ENCODE measurements around the gene GRID1. TPM values are rescaled to one million over a fixed set of nuclear protein-coding genes. Genes with fewer than 3 reads are reported as not detected.

GRID1 gene
- total RNA-seq, 1 experiment from 2014 or later = 5.6 TPM

DNA sequence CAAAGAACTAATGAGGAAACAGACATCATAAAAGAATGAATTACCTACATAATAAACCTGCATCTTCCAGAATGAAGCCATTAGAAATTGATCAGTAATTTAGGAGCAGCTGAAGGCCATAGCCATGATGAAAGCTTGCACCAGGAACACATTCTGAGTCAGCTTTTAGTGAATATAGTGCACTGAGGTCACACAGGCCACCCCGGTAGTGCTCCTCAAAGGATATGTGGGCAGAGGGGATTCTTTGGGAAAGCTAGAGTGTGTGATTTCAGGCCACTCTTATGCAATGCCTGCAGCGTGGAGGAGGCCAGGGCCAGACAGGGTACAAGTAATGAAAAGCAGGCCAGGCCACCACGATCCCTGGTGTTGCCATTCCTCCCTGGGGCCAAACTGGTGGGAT lies 451.9 kb downstream of the GRID1 start:
- ChIA-PET POLR2A (no interaction called here), RAD21 (ENCODE audit: low non-redundant PET in 1 of 2, low total read pairs in 2 of 2, uncharacterized antibody in 2 of 2, unreplicated experiment in 2 of 2) (no interaction called here), CTCF (no interaction called here)
- Histone ChIP-seq H3K36me3 (ENCODE audit: control insufficient read depth in 1 of 2, insufficient read depth in 2 of 2, low read length in 2 of 2) (no peaks in the 10 kb centered on the region), H3K9ac (ENCODE audit: low read length) (no peak overlapping the region), H3K79me2 (ENCODE audit: insufficient read depth, low read length) (no peaks in the 10 kb centered on the region), H3K9me2 (ENCODE audit: insufficient read depth) (no peaks in the 10 kb centered on the region), H3K27ac (ENCODE audit: low read depth, low read length) (no peak overlapping the region), H3K4me1 (ENCODE audit: control insufficient read depth in 1 of 2, insufficient read depth in 2 of 2, low read length in 2 of 2) (no peaks in the 10 kb centered on the region), H3K4me2 (ENCODE audit: low read length) (no peak overlapping the region), H3K4me3 (replicated peaks in 1 of 2; ENCODE audit: low read depth in 1 of 2, low read length in 2 of 2) (no peak overlapping the region), H3K27me3 (ENCODE audit: insufficient read depth, low read length) (peaks cover 5% of the 10 kb centered on the region; the same call in 1 of the 2 replicates), H4K20me1 (ENCODE audit: insufficient read depth) (no peaks in the 10 kb centered on the region; the same call in 1 of the 2 replicates), H2AFZ (ENCODE audit: low read depth, low read length, poor library complexity, severe bottlenecking) (no peak overlapping the region), H3K9me3 (ENCODE audit: control insufficient read depth in 1 of 2, insufficient read depth in 1 of 2, low read depth in 1 of 2, low read length in 2 of 2) (no peaks in the 10 kb centered on the region)
- DNase-seq (ENCODE audit: low read depth, low spot score) = no peak
- TF ChIP-seq ELF1 (IDR thresholded peaks at IDR 0.05; ENCODE audit: borderline replicate concordance, low read depth) (no peak), RAD21 (IDR thresholded peaks at IDR 0.05; ENCODE audit: low read depth) (no peak), POLR2A (IDR thresholded peaks at IDR 0.05; ENCODE audit: borderline replicate concordance, extremely low read depth, insufficient read depth, insufficient read length) (no peak), FOSL1 (IDR thresholded peaks at IDR 0.05; ENCODE audit: low read depth) (no peak), ZNF274 (IDR thresholded peaks at IDR 0.05; ENCODE audit: low read depth, low read length) (no peak)
- intact Hi-C loops (cut with micrococcal nuclease) = no loop called here
- no TSS peak for BruUV-seq (replicated peaks)
- ATAC-seq = no peak

DNA sequence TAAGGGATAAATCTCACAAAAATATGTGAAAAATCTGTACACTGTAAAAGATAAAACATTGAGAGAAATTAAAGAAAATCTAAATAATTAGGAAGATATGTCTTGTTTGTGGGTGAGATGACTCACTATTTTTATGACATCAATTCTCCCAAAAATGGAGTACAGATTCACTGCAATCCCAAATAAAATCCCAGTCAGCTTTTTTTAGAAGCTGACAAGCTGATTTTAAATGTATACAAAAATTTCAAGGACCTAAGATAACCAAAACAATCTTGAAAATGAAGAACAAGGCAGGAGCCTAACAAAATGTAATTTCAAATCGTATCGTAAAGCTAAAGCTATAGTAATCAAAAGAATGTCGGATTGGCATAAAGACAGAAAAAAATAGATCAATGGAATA lies 458.1 kb downstream of the GRID1 start:
- H3K27ac ChIP-seq (ENCODE audit: low read depth, low read length) = no peak overlapping the region
- no peaks in the 10 kb centered on the region; the same call in none of the 2 replicates for H4K20me1 ChIP-seq (ENCODE audit: insufficient read depth)
- CTCF ChIA-PET = no interaction called here
- H3K9me3 ChIP-seq (ENCODE audit: control insufficient read depth in 1 of 2, insufficient read depth in 1 of 2, low read depth in 1 of 2, low read length in 2 of 2) = no peaks in the 10 kb centered on the region
- H2AFZ ChIP-seq (ENCODE audit: low read depth, low read length, poor library complexity, severe bottlenecking) = no peak overlapping the region
- H3K9ac ChIP-seq (ENCODE audit: low read length) = no peak overlapping the region
- no peak for DNase-seq (ENCODE audit: low read depth, low spot score)
- no peaks in the 10 kb centered on the region for H3K9me2 ChIP-seq (ENCODE audit: insufficient read depth)
- no TSS peak for BruUV-seq (replicated peaks)
- H3K36me3 ChIP-seq (ENCODE audit: control insufficient read depth in 1 of 2, insufficient read depth in 2 of 2, low read length in 2 of 2) = no peaks in the 10 kb centered on the region
- H3K4me2 ChIP-seq (ENCODE audit: low read length) = no peak overlapping the region
- no peaks in the 10 kb centered on the region for H3K4me1 ChIP-seq (ENCODE audit: control insufficient read depth in 1 of 2, insufficient read depth in 2 of 2, low read length in 2 of 2)
- H3K27me3 ChIP-seq (ENCODE audit: insufficient read depth, low read length) = no peaks in the 10 kb centered on the region; the same call in 1 of the 2 replicates
- H3K79me2 ChIP-seq (ENCODE audit: insufficient read depth, low read length) = no peaks in the 10 kb centered on the region
- RAD21 ChIA-PET (ENCODE audit: low non-redundant PET in 1 of 2, low total read pairs in 2 of 2, uncharacterized antibody in 2 of 2, unreplicated experiment in 2 of 2) = no interaction called here
- TF ChIP-seq EGR1 (IDR thresholded peaks at IDR 0.05; ENCODE audit: low read depth) (no peak), RAD21 (IDR thresholded peaks at IDR 0.05; ENCODE audit: low read depth) (no peak), CBX3 (IDR thresholded peaks at IDR 0.05; ENCODE audit: low read depth) (no peak), SIN3A (IDR thresholded peaks at IDR 0.05; ENCODE audit: low read depth) (no peak), YY1 (IDR thresholded peaks at IDR 0.05; ENCODE audit: extremely low read depth, insufficient replicate concordance, low read depth, low read length) (no peak), CEBPB (IDR thresholded peaks at IDR 0.05; ENCODE audit: low read depth) (no peak), EZH2phosphoT487 (IDR thresholded peaks at IDR 0.05; ENCODE audit: borderline replicate concordance) (no peak), SRF (IDR thresholded peaks at IDR 0.05; ENCODE audit: low read depth) (no peak)
- TF ChIP-seq, protein P1, sequence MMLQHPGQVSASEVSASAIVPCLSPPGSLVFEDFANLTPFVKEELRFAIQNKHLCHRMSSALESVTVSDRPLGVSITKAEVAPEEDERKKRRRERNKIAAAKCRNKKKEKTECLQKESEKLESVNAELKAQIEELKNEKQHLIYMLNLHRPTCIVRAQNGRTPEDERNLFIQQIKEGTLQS (IDR thresholded peaks at IDR 0.05) = no peak
- H3K4me3 ChIP-seq (replicated peaks in 1 of 2; ENCODE audit: low read depth in 1 of 2, low read length in 2 of 2) = no peak overlapping the region
- POLR2A ChIA-PET = no interaction called here
- intact Hi-C loops (cut with micrococcal nuclease) = no loop called here
- ATAC-seq = no peak

All from HCT116 (cell line).